K562 (cell line): ENCODE measurements around the gene CGNL1. TPM values are rescaled to one million over a fixed set of nuclear protein-coding genes. Genes with fewer than 3 reads are reported as not detected.

Source experiments
- CC2D1A ChIP-seq: fragments of 450-650 bp; IDR thresholded peaks from 2 replicates; pipeline ENCODE4 v1.6.1; 2017; ENCODE audit warnings: mild to moderate bottlenecking
- HDGF ChIP-seq: fragments of 450-650 bp; IDR thresholded peaks from 2 replicates; pipeline ENCODE4 v1.6.1; 2016
- MAFG ChIP-seq: fragments of 450-650 bp; conservative IDR thresholded peaks from 2 replicates; pipeline ENCODE4 v1.6.1; 2016; ENCODE audit warnings: missing genetic modification characterization, missing compliant biosample characterization
- REST ChIP-seq, 2 experiments: fragments of 450-650 bp; formaldehyde crosslinking in 1 of 2; IDR thresholded peaks; 2 replicates each; pipeline versions ENCODE4 v1.4.0 to v1.6.1; 2014 to 2020; ENCODE audit warnings: mild to moderate bottlenecking in 2 of 2, borderline replicate concordance in 1 of 2, low read depth in 1 of 2
- TAF1 ChIP-seq: IDR thresholded peaks from 2 replicates; pipeline ENCODE4 v1.6.1; 2011; ENCODE audit warnings: mild to moderate bottlenecking, low read length, moderate library complexity; ENCODE audit not compliant: insufficient read depth, control insufficient read depth, severe bottlenecking; ENCODE audit errors: extremely low read depth
- polyA plus RNA-seq, 8 experiments: library from polyadenylated mRNA; depleted of rRNA in 4 of 8; stranded (reverse) in 5 of 8; unstranded in 3 of 8; fragments of >200 nt; fragmentation: Nextera tagmentation in 2 of 8; fragmentation: Illumina TruSeq in 1 of 8; extraction: Ambion mirVana in 2 of 8; extraction: Trizol in 1 of 8; gene quantifications; 2 replicates each; pipeline versions ENCODE4 v1.2.1 to v1.2.3, GENCODE V29; 2011 to 2014; ENCODE audit warnings: inconsistent platforms in 1 of 8, missing spikeins in 1 of 8
- total RNA-seq, 7 experiments: library from RNA; depleted of rRNA in 6 of 7; stranded (reverse); fragments of >200 nt in 6 of 7; fragmentation: Illumina TruSeq in 2 of 7; extraction: Trizol in 2 of 7; gene quantifications; 2 replicates each; pipeline versions ENCODE4 v1.2.1 to v1.2.3, GENCODE V29; 2011 to 2021; ENCODE audit warnings: low replicate concordance in 1 of 7
- TF ChIP-seq, protein P1 (sequence below): sonication (generic); formaldehyde crosslinking; IDR thresholded peaks from 2 replicates; pipeline ENCODE4 v1.8.0; 2023; ENCODE audit warnings: missing genetic modification reagents, mild to moderate bottlenecking, borderline replicate concordance

CGNL1 gene
- total and polyA plus RNA-seq, 9 of the 15 experiments (the other 6 are each of a cell fraction or from before 2014, with no cell fraction given), result 0.01 to 0.07 TPM; not detected in 7

- TF ChIP-seq MAFG (tag) (no peak), HDGF (no peak), REST (IDR thresholded peaks at IDR 0.05; ENCODE audit: borderline replicate concordance) (no peak), REST (CRISPR knock-in tag; IDR thresholded peaks at IDR 0.05; ENCODE audit: low read depth) (no peak), CC2D1A (no peak), TAF1 (no peak)
- TF ChIP-seq, protein P1, sequence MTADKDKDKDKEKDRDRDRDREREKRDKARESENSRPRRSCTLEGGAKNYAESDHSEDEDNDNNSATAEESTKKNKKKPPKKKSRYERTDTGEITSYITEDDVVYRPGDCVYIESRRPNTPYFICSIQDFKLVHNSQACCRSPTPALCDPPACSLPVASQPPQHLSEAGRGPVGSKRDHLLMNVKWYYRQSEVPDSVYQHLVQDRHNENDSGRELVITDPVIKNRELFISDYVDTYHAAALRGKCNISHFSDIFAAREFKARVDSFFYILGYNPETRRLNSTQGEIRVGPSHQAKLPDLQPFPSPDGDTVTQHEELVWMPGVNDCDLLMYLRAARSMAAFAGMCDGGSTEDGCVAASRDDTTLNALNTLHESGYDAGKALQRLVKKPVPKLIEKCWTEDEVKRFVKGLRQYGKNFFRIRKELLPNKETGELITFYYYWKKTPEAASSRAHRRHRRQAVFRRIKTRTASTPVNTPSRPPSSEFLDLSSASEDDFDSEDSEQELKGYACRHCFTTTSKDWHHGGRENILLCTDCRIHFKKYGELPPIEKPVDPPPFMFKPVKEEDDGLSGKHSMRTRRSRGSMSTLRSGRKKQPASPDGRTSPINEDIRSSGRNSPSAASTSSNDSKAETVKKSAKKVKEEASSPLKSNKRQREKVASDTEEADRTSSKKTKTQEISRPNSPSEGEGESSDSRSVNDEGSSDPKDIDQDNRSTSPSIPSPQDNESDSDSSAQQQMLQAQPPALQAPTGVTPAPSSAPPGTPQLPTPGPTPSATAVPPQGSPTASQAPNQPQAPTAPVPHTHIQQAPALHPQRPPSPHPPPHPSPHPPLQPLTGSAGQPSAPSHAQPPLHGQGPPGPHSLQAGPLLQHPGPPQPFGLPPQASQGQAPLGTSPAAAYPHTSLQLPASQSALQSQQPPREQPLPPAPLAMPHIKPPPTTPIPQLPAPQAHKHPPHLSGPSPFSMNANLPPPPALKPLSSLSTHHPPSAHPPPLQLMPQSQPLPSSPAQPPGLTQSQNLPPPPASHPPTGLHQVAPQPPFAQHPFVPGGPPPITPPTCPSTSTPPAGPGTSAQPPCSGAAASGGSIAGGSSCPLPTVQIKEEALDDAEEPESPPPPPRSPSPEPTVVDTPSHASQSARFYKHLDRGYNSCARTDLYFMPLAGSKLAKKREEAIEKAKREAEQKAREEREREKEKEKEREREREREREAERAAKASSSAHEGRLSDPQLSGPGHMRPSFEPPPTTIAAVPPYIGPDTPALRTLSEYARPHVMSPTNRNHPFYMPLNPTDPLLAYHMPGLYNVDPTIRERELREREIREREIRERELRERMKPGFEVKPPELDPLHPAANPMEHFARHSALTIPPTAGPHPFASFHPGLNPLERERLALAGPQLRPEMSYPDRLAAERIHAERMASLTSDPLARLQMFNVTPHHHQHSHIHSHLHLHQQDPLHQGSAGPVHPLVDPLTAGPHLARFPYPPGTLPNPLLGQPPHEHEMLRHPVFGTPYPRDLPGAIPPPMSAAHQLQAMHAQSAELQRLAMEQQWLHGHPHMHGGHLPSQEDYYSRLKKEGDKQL, result no peak
- TF ChIP-seq, all 486 proteins: peak for 0
These were observed 157.1 kb downstream of the CGNL1 start (continued) for GRCh38 chr15:57533448-57533799.
